Bone marrow (tissue), 2 donors: ENCODE results near the gene PACS2.

Experiments used
- DNase-seq, 2 donors: peaks; one replicate each; lab custom pipeline; 2025; lab: John Stamatoyannopoulos, UW

Gene PACS2

DNA sequence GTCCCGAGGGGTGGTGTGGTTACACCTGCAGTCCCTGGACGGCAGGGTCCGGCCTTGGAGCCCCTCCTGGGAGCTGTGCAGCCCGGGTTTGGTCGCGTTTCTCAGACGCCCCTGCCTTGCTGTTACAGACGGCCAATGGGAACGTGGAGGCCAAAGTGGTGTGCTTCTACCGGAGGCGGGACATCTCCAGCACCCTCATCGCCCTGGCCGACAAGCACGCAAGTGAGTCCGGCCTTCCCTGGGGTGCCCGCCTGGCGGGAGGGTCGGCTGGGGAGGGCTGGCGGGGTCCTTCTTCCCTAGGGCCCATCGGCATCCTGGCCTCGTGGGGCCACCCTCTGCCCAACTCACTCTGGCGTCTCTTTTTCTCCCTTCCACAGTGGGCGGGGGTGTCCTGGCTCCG lies 130.7 kb downstream of the PACS2 start:
- DNase-seq: no peak

DNA sequence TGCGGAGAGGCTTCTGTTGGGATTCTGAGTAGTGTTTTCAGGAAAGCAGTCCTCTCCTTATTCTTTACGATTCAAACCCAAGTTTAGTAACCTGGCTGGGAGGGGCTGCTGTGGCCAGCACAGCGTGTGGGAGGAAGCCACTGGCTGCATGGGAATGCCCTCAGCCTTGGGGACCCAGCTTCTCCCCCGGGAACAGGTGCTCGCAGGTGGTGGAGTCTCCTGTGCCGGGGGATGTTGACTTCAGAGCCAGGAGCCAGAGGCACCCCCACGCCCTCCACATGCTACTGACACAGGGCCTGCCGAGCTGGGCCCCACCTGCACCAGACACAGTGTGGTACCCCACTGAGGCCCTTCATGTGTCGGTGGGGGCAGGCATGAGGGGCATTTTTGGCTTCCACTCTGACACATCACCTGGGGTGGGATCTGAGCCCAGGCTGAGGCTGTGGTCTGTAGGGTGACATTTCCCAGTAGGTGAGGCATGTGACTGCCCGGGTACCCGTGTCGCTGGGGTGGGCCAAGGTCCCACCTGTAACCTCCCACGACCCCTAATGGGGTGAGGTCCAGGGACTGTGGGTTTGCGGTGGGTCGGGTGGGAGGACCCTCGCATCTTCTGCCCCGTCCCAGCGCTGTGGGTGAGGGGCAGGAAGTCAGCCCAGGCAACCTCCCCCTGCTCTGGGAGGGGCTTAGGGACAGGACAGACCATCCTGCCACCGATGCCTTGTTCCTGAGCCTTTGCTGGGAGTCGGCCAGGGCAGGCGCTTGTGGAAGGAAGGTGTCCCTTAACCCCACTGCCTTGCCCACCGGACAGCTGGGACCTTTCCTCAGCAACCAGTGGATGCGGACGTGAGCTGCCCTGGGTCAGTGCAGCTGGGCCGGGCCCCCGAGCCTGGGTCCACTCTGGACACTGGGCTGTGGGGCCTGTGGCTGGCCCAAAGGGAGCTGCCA lies 131.6 kb downstream of the PACS2 start:
- no peak for DNase-seq

- no peak for DNase-seq
Measured at GRCh38 chr14:105446971-105447370, 132.4 kb downstream of the PACS2 start.
